T follicular helper cell (primary cell): ENCODE data around the gene MATCAP1.

ENCODE experiments used
- DNase-seq: peaks from one replicate; pipeline ENCODE4 v3.0.0-alpha.2; 2020; ENCODE audit warnings: low read depth

MATCAP1 gene

GRCh38 chr16:67208154-67208896 lies 24.6 kb upstream of the MATCAP1 start:
- DNase-seq: no peak

GRCh38 chr16:67207249-67208091 lies 23.7 kb upstream of the MATCAP1 start:
- no peak for DNase-seq

GRCh38 chr16:67206838-67207248 lies 23.1 kb upstream of the MATCAP1 start:
- DNase-seq: no peak

GRCh38 chr16:67206129-67206837 lies 22.5 kb upstream of the MATCAP1 start:
- no peak for DNase-seq

- DNase-seq: no peak
Measured at GRCh38 chr16:67204076-67204475, 20.3 kb upstream of the MATCAP1 start.

GRCh38 chr16:67202956-67203493 lies 19.3 kb upstream of the MATCAP1 start:
- DNase-seq: no peak

- DNase-seq: no peak
Measured at GRCh38 chr16:67202426-67202825, 18.7 kb upstream of the MATCAP1 start.

- DNase-seq: no peak
Measured at GRCh38 chr16:67201411-67202345, 17.9 kb upstream of the MATCAP1 start.

GRCh38 chr16:67200491-67200890 lies 16.7 kb upstream of the MATCAP1 start:
- DNase-seq: no peak

GRCh38 chr16:67199808-67200198 lies 16.0 kb upstream of the MATCAP1 start:
- no peak for DNase-seq

GRCh38 chr16:67199011-67199807 lies 15.4 kb upstream of the MATCAP1 start, which contains the start of gene ELMO3:
Gene ELMO3 (plus strand): TSS chr16:67199131. CDS start chr16:67199327, 196 bp downstream.
- no peak for DNase-seq

- DNase-seq: no peak
Measured at GRCh38 chr16:67198238-67198734, 14.5 kb upstream of the MATCAP1 start.

GRCh38 chr16:67197704-67198103 lies 13.9 kb upstream of the MATCAP1 start:
- no peak for DNase-seq

GRCh38 chr16:67196881-67197280 lies 13.1 kb upstream of the MATCAP1 start:
- no peak for DNase-seq

- no peak for DNase-seq
Measured at GRCh38 chr16:67195676-67196075, 11.9 kb upstream of the MATCAP1 start.

- no peak for DNase-seq
Measured at GRCh38 chr16:67194260-67194659, 10.5 kb upstream of the MATCAP1 start.

- no peak for DNase-seq
Measured at GRCh38 chr16:67193536-67193935, 9.8 kb upstream of the MATCAP1 start.

GRCh38 chr16:67192781-67193361 lies 9.1 kb upstream of the MATCAP1 start:
- DNase-seq: no peak

GRCh38 chr16:67191995-67192681 lies 8.4 kb upstream of the MATCAP1 start, which contains the start of gene E2F4:
Gene E2F4 (plus strand): TSS chr16:67192155. CDS start chr16:67192228, 73 bp downstream.
- DNase-seq: peak; percentile 73
